Mesenchymal stem cell (in vitro differentiated cells and primary cell): ENCODE measurements around the gene MKNK1.

Experiments
- DNase-seq: peaks from one replicate; pipeline ENCODE4 v3.0.0-alpha.2; 2013
- H2AFZ ChIP-seq: one replicate; pipeline ENCODE4 v1.6.1; 2013; ENCODE audit warnings: low read depth, mild to moderate bottlenecking, control low read depth, inconsistent platforms, low read length, moderate library complexity
- H2AK5ac ChIP-seq: 2 replicates; pipeline ENCODE4 v1.6.1; 2013; ENCODE audit warnings: low read length, moderate library complexity, mild to moderate bottlenecking, inconsistent platforms; ENCODE audit not compliant: severe bottlenecking
- H2BK120ac ChIP-seq: one replicate; pipeline ENCODE4 v1.6.1; 2013; ENCODE audit warnings: low read depth, mild to moderate bottlenecking, inconsistent platforms, low read length, moderate library complexity
- H2BK12ac ChIP-seq, 2 experiments: one replicate each; pipeline ENCODE4 v1.6.1; 2013; ENCODE audit warnings: inconsistent platforms in 2 of 2, low read length in 2 of 2, mild to moderate bottlenecking in 2 of 2, moderate library complexity in 2 of 2, control low read depth in 1 of 2
- H2BK15ac ChIP-seq: one replicate; pipeline ENCODE4 v1.6.1; 2013; ENCODE audit warnings: mild to moderate bottlenecking, low read depth, inconsistent platforms; ENCODE audit not compliant: poor library complexity, severe bottlenecking
- H2BK5ac ChIP-seq: 2 replicates; pipeline ENCODE4 v1.6.1; 2013; ENCODE audit warnings: low read depth, mild to moderate bottlenecking, low read length, control low read depth, inconsistent platforms; ENCODE audit not compliant: poor library complexity, severe bottlenecking
- H3K14ac ChIP-seq, 2 experiments: one replicate each; pipeline ENCODE4 v1.6.1; 2013; ENCODE audit warnings: inconsistent platforms in 2 of 2, low read length in 2 of 2, control low read depth in 1 of 2, mild to moderate bottlenecking in 1 of 2, moderate library complexity in 1 of 2
- H3K18ac ChIP-seq, 2 experiments: one replicate each; pipeline ENCODE4 v1.6.1; 2013; ENCODE audit warnings: inconsistent platforms in 2 of 2, low read length in 2 of 2, control low read depth in 1 of 2, low read depth in 1 of 2, mild to moderate bottlenecking in 1 of 2
- H3K23ac ChIP-seq, 2 experiments: one replicate each; pipeline ENCODE4 v1.6.1; 2013; ENCODE audit warnings: inconsistent platforms in 2 of 2, low read length in 2 of 2, mild to moderate bottlenecking in 2 of 2, moderate library complexity in 2 of 2, control low read depth in 1 of 2
- H3K27ac ChIP-seq: 2 replicates; pipeline ENCODE4 v1.5.1; 2013; ENCODE audit warnings: mild to moderate bottlenecking, moderate library complexity, low read length, control low read depth, inconsistent platforms; ENCODE audit not compliant: poor library complexity, severe bottlenecking
- H3K27me3 ChIP-seq, 2 experiments: 2 replicates each; pipeline versions ENCODE4 v1.6.1 to v1.7.0; 2013; ENCODE audit warnings: low read length in 2 of 2, mild to moderate bottlenecking in 2 of 2, moderate library complexity in 2 of 2, control low read depth in 1 of 2, inconsistent platforms in 1 of 2; ENCODE audit not compliant: control insufficient read depth in 1 of 2, insufficient read depth in 1 of 2
- H3K36me3 ChIP-seq, 2 experiments: 2 replicates each; pipeline versions ENCODE4 v1.6.1 to v1.7.0; 2013; ENCODE audit warnings: low read length in 2 of 2, control low read depth in 1 of 2, inconsistent platforms in 1 of 2, low read depth in 1 of 2, mild to moderate bottlenecking in 1 of 2; ENCODE audit not compliant: insufficient read depth in 2 of 2, control insufficient read depth in 1 of 2
- H3K4ac ChIP-seq, 2 experiments: one replicate each; pipeline ENCODE4 v1.6.1; 2013; ENCODE audit warnings: inconsistent platforms in 2 of 2, low read length in 2 of 2, mild to moderate bottlenecking in 2 of 2, moderate library complexity in 2 of 2, control low read depth in 1 of 2, low read depth in 1 of 2
- H3K4me1 ChIP-seq: 2 replicates; pipeline ENCODE4 v1.6.1; 2013; ENCODE audit warnings: low read depth, low read length, control low read depth; ENCODE audit not compliant: control insufficient read depth, insufficient read depth
- H3K4me2 ChIP-seq: 2 replicates; pipeline ENCODE4 v1.6.1; 2013; ENCODE audit warnings: low read length, mild to moderate bottlenecking, inconsistent platforms; ENCODE audit not compliant: poor library complexity, severe bottlenecking
- H3K4me3 ChIP-seq, 2 experiments: 2 replicates each; pipeline versions ENCODE4 v1.5.1 to v1.7.0; 2013; ENCODE audit warnings: low read length in 2 of 2, mild to moderate bottlenecking in 2 of 2, control low read depth in 1 of 2, low read depth in 1 of 2; ENCODE audit not compliant: insufficient read depth in 1 of 2
- H3K79me1 ChIP-seq: replicated peaks from 2 replicates; pipeline ENCODE4 v1.6.1; 2013; ENCODE audit warnings: mild to moderate bottlenecking, control low read depth, low read length, inconsistent platforms; ENCODE audit not compliant: poor library complexity, severe bottlenecking
- H3K9ac ChIP-seq: 2 replicates; pipeline ENCODE4 v1.7.0; 2013; ENCODE audit warnings: mild to moderate bottlenecking, low read length, moderate library complexity
- H3K9me3 ChIP-seq: 2 replicates; pipeline ENCODE4 v1.7.0; 2013; ENCODE audit warnings: mild to moderate bottlenecking, low read length; ENCODE audit not compliant: control insufficient read depth
- H4K8ac ChIP-seq: one replicate; pipeline ENCODE4 v1.6.1; 2013; ENCODE audit warnings: inconsistent platforms, mild to moderate bottlenecking, low read length, moderate library complexity
- H4K91ac ChIP-seq: one replicate; pipeline ENCODE4 v1.6.1; 2013; ENCODE audit warnings: mild to moderate bottlenecking, low read length, inconsistent platforms
- WGBS: methylation state at CpG from one replicate; pipeline ENCODE4 v1.1.7; 2013; ENCODE audit warnings: mixed read lengths; 5-methylcytosine and 5-hydroxymethylcytosine counted together

The MKNK1 gene

GRCh38 chr1:46575778-46576177 is 28.3 kb downstream of the MKNK1 start:
- Histone ChIP-seq H3K9ac (no peak overlapping the region), H2AK5ac (no peak overlapping the region), H3K4me1 (no peaks in the 10 kb centered on the region), H3K23ac (no peak overlapping the region), H2BK120ac (no peak overlapping the region), H4K91ac (no peak overlapping the region), H3K9me3 (no peaks in the 10 kb centered on the region), H2BK15ac (no peak overlapping the region), H2BK12ac (no peak overlapping the region), H3K79me1 (peaks cover 2% of the 10 kb centered on the region), H3K14ac (no peak overlapping the region), H2BK5ac (no peak overlapping the region), H3K27ac (no peak overlapping the region), H4K8ac (no peak overlapping the region), H3K4me3 (no peak overlapping the region), H3K4ac (no peak overlapping the region), H2AFZ (no peak overlapping the region), H3K27me3 (no peaks in the 10 kb centered on the region), H3K4me2 (no peak overlapping the region), H3K18ac (no peak overlapping the region), H3K36me3 (peaks cover 41 to 65% of the 10 kb centered on the region in 2 experiments)
- 74% methylated on average over 2 of the region's 3 CpGs for WGBS
- no peak for DNase-seq

- Histone ChIP-seq H2BK5ac (no peak overlapping the region), H3K18ac (no peak overlapping the region), H3K9ac (no peak overlapping the region), H4K8ac (no peak overlapping the region), H3K36me3 (peaks cover 41 to 63% of the 10 kb centered on the region in 2 experiments), H3K27ac (no peak overlapping the region), H2BK12ac (no peak overlapping the region), H2AFZ (no peak overlapping the region), H3K79me1 (peaks cover 2% of the 10 kb centered on the region), H2BK120ac (no peak overlapping the region), H4K91ac (no peak overlapping the region), H3K4ac (no peak overlapping the region), H3K27me3 (no peaks in the 10 kb centered on the region), H3K4me1 (no peaks in the 10 kb centered on the region), H3K9me3 (no peaks in the 10 kb centered on the region), H2BK15ac (no peak overlapping the region), H3K4me3 (no peak overlapping the region), H3K4me2 (no peak overlapping the region), H2AK5ac (no peak overlapping the region), H3K23ac (no peak overlapping the region), H3K14ac (no peak overlapping the region)
- WGBS = 85% methylated on average over 11 of the region's 12 CpGs
- DNase-seq = no peak
Observed at GRCh38 chr1:46575300-46575699, 28.8 kb downstream of the MKNK1 start.

- H3K4me3 ChIP-seq = no peak overlapping the region
- H3K9me3 ChIP-seq = no peaks in the 10 kb centered on the region
- H3K36me3 ChIP-seq = peaks cover 28 to 50% of the 10 kb centered on the region in 2 experiments
- no peak overlapping the region for H2BK5ac ChIP-seq
- no peak overlapping the region for H2BK120ac ChIP-seq
- no peak overlapping the region for H2AK5ac ChIP-seq
- no peak overlapping the region for H3K18ac ChIP-seq
- no peak overlapping the region for H2BK15ac ChIP-seq
- H3K79me1 ChIP-seq = no peaks in the 10 kb centered on the region
- H3K4me2 ChIP-seq = no peak overlapping the region
- DNase-seq = no peak
- no peak overlapping the region for H4K91ac ChIP-seq
- no peak overlapping the region for H4K8ac ChIP-seq
- no peaks in the 10 kb centered on the region for H3K27me3 ChIP-seq
- no peak overlapping the region for H3K9ac ChIP-seq
- H3K27ac ChIP-seq = no peak overlapping the region
- no peak overlapping the region for H3K4ac ChIP-seq
- H3K14ac ChIP-seq = no peak overlapping the region
- no peak overlapping the region for H3K23ac ChIP-seq
- H2BK12ac ChIP-seq = no peak overlapping the region
- 93% methylated on average over 6 of the region's 6 CpGs for WGBS
- H2AFZ ChIP-seq = no peak overlapping the region
- no peaks in the 10 kb centered on the region for H3K4me1 ChIP-seq
Observed at GRCh38 chr1:46571691-46572225, 32.3 kb downstream of the MKNK1 start.

- no peak overlapping the region for H4K8ac ChIP-seq
- DNase-seq = no peak
- H2AK5ac ChIP-seq = no peak overlapping the region
- no peaks in the 10 kb centered on the region for H3K27me3 ChIP-seq
- no peaks in the 10 kb centered on the region for H3K4me1 ChIP-seq
- H2BK5ac ChIP-seq = no peak overlapping the region
- 89% methylated on average over 13 of the region's 14 CpGs for WGBS
- no peak overlapping the region for H3K14ac ChIP-seq
- H2BK12ac ChIP-seq = no peak overlapping the region
- no peak overlapping the region for H3K9ac ChIP-seq
- no peak overlapping the region for H3K4ac ChIP-seq
- H3K23ac ChIP-seq = no peak overlapping the region
- H2BK15ac ChIP-seq = no peak overlapping the region
- H3K79me1 ChIP-seq = no peaks in the 10 kb centered on the region
- H2BK120ac ChIP-seq = no peak overlapping the region
- H4K91ac ChIP-seq = no peak overlapping the region
- no peak overlapping the region for H3K18ac ChIP-seq
- no peak overlapping the region for H2AFZ ChIP-seq
- H3K27ac ChIP-seq = no peak overlapping the region
- no peaks in the 10 kb centered on the region for H3K9me3 ChIP-seq
- H3K36me3 ChIP-seq = peaks cover 22 to 55% of the 10 kb centered on the region in 2 experiments
- H3K4me2 ChIP-seq = no peak overlapping the region
- H3K4me3 ChIP-seq = no peak overlapping the region
Observed at GRCh38 chr1:46569884-46570725, 34.0 kb downstream of the MKNK1 start.
